GM13977 (cell line): ENCODE measurements around the gene CFAP46.
"Not testable (repeated sequence)": the region's sequence is repeated elsewhere in the genome, so short reads cannot be mapped to it uniquely, and the experiment has no call there.

Source experiments
- DNase-seq: peaks from one replicate; pipeline ENCODE4 v3.0.0; 2012; ENCODE audit warnings: low spot score
- CTCF ChIP-seq: IDR thresholded peaks from 2 replicates; pipeline ENCODE4 v1.5.1; 2012; ENCODE audit warnings: mild to moderate bottlenecking, control low read depth; ENCODE audit not compliant: insufficient read depth; ENCODE audit errors: extremely low read depth, missing control alignments
- in situ Hi-C: fragments of 300-500 bp; cut with MboI; formaldehyde crosslinking; loops from one replicate; pipeline ENCODE4 v1.12.0; 2022; ENCODE audit warnings: low sequenced_read_pairs, low pct_unique_long_range_greater_than_20kb, mixed read lengths, inconsistent platforms; ENCODE audit not compliant: unreplicated experiment

The CFAP46 gene

GRCh38 chr10:132899054-132899750 is 43.2 kb downstream of the CFAP46 start:
- no peak for TF ChIP-seq CTCF
- in situ Hi-C loops: no loop called here
- DNase-seq: no peak

- TF ChIP-seq CTCF: no peak
- in situ Hi-C loops: no loop called here
- no peak for DNase-seq
These were observed 43.8 kb downstream of the CFAP46 start for GRCh38 chr10:132898391-132899053.

- no peak for DNase-seq
- TF ChIP-seq CTCF: no peak
- in situ Hi-C loops: no loop called here
These were observed 44.6 kb downstream of the CFAP46 start for GRCh38 chr10:132897516-132898381.

- DNase-seq, in situ Hi-C loops: not testable (repeated sequence)
These were observed 48.6 kb downstream of the CFAP46 start for GRCh38 chr10:132893786-132894185.

- DNase-seq: no peak
- TF ChIP-seq CTCF: no peak
- in situ Hi-C loops: no loop called here
These were observed 49.3 kb downstream of the CFAP46 start for GRCh38 chr10:132893090-132893489.

- no peak for TF ChIP-seq CTCF
- DNase-seq: no peak
- in situ Hi-C loops: no loop called here
These were observed 50.4 kb downstream of the CFAP46 start for GRCh38 chr10:132892004-132892403.
